ENCODE data around the gene ACKR2. TPM values are rescaled to one million over a fixed set of nuclear protein-coding genes. Genes with fewer than 3 reads are reported as not detected.

ACKR2 gene
- total and polyA plus RNA-seq, 2 of the 13 experiments (the other 11 are each of a cell fraction or from before 2014, with no cell fraction given), result 1.1 to 1.9 TPM

GRCh38 chr3:42875325-42876151 lies 66.3 kb downstream of the ACKR2 start, which contains the start of gene CYP8B1 (continued):
- peak; percentile 93 for TF ChIP-seq ZNF580 (CRISPR knock-in tag; IDR thresholded peaks at IDR 0.05; ENCODE audit: borderline replicate concordance, low read depth)
- TF ChIP-seq ZBTB40 (IDR thresholded peaks at IDR 0.05), result no peak
- peak; percentile 80 for TF ChIP-seq ZBTB40 (CRISPR knock-in tag; IDR thresholded peaks at IDR 0.05)
- TF ChIP-seq ZNF570 (CRISPR knock-in tag; IDR thresholded peaks at IDR 0.05; ENCODE audit: borderline replicate concordance), result no peak
- TF ChIP-seq ZNF280B (CRISPR knock-in tag; IDR thresholded peaks at IDR 0.05; ENCODE audit: borderline replicate concordance), result peak; percentile 90; the same call in 1 of the 2 replicates
- no peak; the same call in 1 of the 2 replicates for TF ChIP-seq ZNF44 (CRISPR knock-in tag; IDR thresholded peaks at IDR 0.05)
- no peak for TF ChIP-seq ZFAT (CRISPR knock-in tag; conservative IDR thresholded peaks at IDR 0.05)
- TF ChIP-seq BHLHE40 (IDR thresholded peaks at IDR 0.05; ENCODE audit: low read length), result no peak
- TF ChIP-seq ZNF891 (CRISPR knock-in tag; IDR thresholded peaks at IDR 0.05), result peak; percentile 58
